22Rv1 (cell line): ENCODE measurements around the gene HSBP1L1.

Experiments
- ZFX ChIP-seq: fragments of 450-650 bp; IDR thresholded peaks from 2 replicates; pipeline ENCODE4 v1.6.1; 2017; ENCODE audit warnings: antibody characterized with exemption, borderline replicate concordance
- TF ChIP-seq, protein P1 (sequence below): fragments of 450-650 bp; IDR thresholded peaks from 2 replicates; pipeline ENCODE4 v1.5.1; 2017; ENCODE audit warnings: mild to moderate bottlenecking

DNA sequence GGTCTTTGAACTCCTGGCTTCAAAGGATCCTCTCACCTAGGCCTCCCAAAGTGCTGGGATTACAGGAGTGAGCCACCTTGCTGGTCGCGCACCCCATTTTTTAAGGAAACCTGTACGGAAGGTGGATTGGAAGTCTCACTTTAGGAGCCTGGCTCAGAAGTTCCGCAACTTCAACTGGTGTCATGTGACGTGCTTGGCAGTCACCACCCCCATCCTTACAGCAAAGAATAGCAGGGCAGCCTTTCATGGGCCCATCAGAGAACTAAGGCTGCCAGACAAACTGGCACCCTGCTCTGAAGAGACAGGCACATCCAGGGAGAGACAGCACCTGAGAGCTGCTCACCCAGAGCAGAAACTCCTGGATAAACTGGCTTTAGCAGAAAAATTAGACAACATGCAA lies 9.7 kb upstream of the HSBP1L1 start:
- TF ChIP-seq, protein P1, sequence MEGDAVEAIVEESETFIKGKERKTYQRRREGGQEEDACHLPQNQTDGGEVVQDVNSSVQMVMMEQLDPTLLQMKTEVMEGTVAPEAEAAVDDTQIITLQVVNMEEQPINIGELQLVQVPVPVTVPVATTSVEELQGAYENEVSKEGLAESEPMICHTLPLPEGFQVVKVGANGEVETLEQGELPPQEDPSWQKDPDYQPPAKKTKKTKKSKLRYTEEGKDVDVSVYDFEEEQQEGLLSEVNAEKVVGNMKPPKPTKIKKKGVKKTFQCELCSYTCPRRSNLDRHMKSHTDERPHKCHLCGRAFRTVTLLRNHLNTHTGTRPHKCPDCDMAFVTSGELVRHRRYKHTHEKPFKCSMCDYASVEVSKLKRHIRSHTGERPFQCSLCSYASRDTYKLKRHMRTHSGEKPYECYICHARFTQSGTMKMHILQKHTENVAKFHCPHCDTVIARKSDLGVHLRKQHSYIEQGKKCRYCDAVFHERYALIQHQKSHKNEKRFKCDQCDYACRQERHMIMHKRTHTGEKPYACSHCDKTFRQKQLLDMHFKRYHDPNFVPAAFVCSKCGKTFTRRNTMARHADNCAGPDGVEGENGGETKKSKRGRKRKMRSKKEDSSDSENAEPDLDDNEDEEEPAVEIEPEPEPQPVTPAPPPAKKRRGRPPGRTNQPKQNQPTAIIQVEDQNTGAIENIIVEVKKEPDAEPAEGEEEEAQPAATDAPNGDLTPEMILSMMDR = no peak
- TF ChIP-seq ZFX = no peak
